GM18870 (cell line): ENCODE data around the gene PDGFA.

Experiments used
- ATAC-seq: cut with Tn5 transposase; IDR thresholded peaks from one replicate; pipeline ENCODE4 v1.9.1; 2021; ENCODE audit warnings: moderate library complexity; ENCODE audit not compliant: unreplicated experiment

The PDGFA gene

DNA sequence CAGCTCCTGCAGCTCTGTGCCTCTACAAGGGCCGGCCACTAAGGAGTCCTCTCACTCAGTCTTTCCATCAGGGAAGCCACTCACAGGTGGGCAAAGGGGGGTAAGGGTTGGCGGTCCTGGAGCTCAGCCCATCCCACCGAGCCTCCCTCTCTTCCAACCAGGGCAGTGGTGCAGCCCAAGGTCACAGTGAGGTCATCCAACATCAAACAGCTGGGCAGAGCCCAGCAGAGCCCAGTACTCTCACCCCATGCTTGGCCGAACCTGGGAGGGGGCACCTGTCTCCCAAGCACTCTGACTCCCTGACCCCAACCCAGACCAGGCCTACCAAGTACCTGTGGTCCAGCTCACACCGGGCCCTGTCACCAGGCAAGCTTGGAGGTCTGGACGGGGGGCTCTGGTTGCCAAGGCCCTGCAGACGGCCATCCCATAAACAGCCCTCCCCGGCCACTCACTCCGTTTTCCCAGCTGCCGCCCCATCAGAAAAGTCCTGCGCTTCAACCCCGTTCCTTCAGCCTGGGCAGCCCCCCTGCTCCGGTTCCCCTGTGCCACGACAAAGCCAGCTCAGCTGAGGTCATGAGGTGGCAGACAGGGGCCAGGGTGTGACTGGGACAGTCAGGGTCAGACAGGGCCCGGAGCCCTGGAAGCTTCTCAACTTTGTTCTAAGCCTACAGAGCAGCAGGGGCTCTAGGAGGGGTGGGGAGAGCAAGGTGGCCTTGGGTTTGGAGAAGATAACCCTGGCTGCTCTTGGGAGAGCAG lies 27.5 kb downstream of the PDGFA start:
- ATAC-seq, result no peak

DNA sequence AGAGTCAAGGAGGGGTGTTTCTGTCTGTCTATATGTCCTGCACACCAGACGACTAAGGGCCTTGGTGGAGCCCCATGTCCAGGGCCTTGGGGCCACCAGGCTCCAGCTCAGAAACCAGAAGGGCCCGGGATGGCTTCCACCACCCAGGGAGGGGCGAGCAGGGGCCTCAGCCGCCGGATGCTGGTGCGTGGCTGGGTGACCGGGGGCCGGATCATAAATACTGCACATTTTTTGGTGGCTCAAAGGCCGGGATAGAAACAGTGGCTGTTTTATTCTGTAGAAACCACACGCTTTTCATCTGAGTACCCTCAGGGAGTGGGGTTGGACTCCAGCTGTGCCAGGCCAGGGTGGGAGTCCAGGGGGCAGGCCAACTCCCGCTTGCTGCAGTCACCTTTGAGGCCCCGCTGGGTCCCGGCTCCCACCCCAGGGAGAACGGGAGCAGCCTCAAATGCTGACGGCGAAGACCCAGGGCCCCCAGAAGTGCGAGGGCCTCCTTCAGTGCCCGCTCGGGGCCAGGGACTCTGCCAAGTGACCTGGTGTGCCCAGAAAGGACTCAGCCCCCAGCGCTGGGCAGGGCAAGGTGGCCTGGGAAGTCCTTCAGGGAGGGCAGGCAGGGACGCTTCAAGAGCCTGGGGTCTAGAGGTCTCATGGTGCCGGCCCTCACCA lies 28.2 kb downstream of the PDGFA start:
- ATAC-seq, result no peak

GRCh38 chr7:490461-491291 lies 29.0 kb downstream of the PDGFA start:
- no peak for ATAC-seq

DNA sequence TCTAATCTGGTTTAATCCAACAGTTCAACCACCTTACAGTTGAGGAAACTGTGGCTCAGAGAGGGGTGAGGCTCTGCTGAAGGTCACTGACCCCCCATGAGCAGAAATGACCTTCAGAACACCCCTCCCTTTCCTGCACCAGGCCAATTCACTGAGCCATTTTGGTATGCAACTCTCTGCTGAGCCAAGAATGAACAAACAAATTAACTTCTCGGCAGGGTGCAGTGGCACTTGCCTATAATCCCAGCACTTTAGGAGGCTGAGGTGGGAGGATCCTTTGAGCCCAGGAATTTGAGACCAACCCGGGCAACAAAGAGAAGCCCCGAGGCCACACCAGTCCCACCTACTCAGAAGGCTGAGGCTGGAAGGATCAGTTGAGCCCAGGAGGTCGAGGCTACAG lies 29.8 kb downstream of the PDGFA start:
- no peak for ATAC-seq

DNA sequence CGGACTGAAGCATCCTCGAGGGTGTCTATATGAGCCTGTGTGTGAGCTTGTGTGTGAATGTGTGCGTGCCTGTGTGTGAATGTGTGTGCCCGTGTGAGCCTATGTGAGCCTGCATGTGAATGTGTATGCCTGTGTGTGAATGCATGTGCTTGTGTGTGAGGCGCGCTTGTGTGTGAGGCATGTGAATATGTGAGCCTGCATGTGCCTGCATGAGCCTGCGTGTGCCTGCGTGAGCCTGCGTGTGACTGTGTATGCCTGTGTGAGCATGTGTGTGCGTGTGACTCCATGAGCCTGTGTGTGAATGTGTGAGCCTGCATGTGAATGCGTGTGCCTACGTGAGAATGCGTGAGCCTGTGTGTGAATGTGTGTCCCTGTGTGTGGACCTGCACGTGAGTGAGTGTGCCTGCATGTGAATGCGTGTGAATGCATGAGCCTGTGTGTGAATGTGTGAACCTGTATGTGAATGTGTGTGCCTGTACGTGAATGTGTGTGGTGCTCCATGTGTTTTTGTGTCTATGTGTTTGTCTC lies 33.4 kb downstream of the PDGFA start:
- ATAC-seq, result no peak

- ATAC-seq, result no peak
Measured at GRCh38 chr7:485188-486081, 34.2 kb downstream of the PDGFA start.

- ATAC-seq, result no peak
Measured at GRCh38 chr7:484356-485101, 35.1 kb downstream of the PDGFA start.

- ATAC-seq, result no peak
Measured at GRCh38 chr7:483656-484355, 35.8 kb downstream of the PDGFA start.

DNA sequence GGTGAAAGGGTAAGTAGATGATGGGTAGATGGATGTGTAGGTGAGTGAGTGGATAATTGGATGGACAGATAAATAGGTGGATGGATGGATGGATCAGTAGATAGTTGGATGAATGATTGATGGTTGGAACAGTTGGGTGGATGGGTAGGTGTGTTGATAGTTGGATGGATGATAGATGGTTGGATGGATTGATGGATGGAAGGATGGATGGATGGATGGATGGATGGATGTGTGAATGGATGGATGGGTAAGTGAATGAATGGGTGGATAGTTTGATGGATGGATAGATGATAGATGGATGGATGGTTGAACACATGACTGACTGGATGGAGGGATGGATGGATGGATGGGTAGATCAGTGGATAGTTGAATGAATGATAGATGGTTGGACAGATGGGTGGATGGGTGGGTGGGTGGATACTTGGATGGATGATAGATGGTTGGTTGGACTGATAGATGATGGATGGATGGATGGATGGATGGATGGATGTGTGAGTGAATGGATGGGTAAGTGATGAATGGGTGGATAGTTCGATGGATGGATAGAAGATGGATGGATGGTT lies 37.0 kb downstream of the PDGFA start:
- ATAC-seq, result no peak

DNA sequence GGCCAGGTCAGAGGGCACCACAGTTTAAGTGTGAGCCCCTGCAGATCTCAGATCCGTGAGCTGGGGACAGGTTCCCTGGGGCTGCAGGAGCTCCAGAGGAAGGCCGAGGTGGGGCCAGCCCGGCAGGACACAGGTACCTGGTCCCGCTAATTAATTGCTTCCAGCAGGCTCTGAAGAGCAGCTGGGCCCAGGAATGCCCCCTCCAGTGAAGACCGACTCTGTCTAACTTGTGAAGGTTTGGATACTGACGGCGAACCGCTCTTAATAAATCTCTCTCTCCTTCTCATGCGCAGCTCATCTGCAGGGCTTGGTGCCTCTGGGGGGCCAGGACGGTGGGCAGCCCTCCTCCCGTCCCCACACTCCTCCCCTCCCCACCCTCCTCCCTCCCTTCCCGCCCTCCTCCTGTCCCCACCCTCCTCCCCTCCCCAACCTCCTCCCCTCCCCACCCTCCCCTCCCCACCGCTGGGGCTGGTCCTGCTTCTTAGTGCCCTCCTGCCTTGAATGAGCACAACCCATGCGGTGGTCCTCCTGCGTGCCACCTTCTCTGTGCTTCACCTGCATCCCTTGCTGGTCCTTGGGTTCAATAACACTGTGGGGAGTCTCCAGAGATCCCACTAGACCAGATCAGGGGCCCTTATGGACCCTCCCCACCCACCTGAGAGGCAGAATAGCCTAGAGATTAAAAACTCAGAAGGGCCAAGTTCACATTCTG lies 38.3 kb downstream of the PDGFA start:
- ATAC-seq, result no peak

- ATAC-seq, result no peak
Measured at GRCh38 chr7:480531-481218, 39.0 kb downstream of the PDGFA start.

DNA sequence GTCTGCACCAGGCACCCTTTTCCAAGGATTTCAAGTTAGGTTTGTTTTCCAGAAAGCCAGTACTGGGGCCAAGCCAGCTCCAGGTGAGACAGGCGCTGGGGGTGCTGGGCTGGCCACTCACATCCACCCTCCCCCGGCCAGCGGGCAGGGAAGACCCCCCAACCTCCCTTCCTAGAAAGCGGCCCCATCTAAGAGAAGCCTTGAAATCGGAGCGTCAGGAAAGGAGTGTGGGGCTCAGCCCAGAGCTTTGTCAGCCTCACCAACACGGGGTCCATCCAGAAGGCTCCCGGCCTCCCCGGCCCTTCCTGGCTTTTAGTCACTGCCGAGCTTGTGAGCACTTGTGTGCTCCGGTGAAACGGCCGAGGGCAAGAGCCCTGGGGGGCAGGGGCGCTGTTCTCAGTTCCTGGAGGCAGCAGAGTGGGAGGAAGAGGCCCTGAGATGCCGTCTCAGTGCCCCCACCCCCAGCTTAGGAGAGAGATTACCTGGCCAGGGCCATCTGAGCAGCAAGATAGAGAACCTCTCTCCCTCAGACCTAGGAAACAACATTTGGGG lies 39.6 kb downstream of the PDGFA start:
- ATAC-seq, result no peak

DNA sequence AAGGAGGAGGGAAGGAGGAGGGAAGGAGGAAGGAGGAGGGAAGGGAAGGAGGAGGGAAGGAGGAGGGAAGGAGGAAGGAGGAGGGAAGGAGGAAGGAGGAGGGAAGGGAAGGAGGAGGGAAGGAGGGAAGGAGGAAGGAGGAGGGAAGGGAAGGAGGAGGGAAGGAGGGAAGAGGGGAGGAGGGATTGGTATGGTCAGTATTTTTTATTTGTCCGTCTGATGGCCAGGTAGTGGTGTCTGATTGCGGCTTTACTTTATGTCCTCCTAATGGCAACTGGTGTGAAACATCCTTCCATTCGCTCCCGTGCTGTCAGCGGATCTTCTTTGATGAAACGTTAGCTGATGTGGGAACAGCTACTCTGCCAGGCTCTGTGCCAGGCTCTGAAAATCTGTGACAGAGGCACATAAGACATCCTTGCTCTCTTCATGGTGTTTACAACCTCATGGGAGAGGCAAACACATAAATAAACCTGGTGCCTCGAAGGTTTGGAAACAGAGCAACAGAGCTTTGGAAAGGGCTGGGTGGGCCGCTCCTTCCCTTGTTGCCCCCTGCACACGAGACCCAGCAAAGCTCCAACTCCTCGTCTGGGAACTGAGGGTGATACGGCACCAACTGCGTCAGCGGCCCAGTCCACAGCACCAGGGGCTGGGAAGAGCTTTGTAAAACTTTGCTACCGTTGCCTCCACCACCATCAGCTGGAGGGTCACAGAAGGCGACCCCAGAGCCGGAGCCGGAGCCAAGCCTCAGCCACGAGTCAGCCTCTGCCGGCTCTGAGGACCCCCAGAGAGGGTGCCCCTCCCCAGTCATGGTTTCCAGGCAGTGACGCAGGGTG lies 40.3 kb downstream of the PDGFA start:
- no peak for ATAC-seq

DNA sequence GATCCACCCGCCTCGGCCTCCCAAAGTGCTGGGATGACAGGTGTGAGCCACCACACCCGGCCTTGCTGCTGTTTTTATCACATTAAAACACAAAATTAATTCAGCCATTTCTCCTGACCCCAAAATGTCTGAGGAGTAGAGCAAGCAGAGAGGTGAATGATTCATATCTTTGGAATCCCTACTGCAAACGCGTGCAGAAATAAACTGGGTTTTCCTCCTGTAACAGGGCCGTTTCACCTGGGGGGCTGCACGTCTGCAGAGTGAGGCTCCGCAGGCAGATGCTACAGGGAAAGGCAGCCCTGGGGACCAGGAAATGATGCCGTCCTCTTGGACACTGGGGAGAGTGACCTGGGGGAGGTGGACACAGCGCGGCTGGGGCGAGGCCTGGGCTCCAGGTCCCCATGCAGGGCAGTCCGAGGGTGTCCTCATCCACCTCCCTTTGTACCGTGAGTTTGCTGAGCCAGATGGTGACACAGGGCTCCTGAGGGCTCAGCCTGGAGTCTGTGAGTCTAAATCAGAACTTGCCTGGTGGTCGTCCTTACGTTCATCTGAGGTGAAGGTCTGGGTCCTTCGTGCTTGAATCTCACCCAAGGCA lies 41.9 kb downstream of the PDGFA start:
- no peak for ATAC-seq

DNA sequence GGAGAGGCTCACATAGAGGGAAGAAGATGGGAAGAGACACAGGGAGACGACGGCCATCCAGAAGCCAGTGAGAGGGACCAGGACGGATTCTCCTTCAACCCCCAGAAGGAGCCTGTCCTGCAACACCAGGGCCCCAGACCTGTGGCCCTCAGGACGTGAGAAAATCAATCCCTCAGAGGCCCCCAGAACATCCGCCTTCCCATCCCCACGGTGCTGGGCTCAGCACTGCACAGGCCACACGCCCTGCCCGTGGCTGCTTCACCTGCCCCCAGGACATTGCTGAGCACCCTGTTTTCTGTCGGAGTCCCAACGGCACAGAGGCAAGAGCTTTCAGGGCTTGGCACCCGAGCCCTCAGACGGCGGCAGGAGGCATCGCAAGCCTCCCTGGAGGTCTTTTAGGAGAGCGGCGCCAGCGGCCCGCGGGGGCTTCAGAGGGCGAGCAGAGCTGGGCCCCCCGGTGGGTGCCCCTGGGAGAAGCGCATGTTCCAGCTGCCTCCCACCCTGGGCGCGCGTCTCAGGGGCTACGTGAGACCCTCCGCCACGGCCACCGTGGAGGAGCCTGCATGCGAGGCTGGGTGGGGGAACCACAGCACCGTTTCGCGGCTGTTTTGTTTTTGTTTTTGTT lies 42.8 kb downstream of the PDGFA start:
- no peak for ATAC-seq
